GM23248 (cell line): ENCODE results near the gene SLC39A6.

ENCODE experiments used
- EZH2 ChIP-seq: fragments of 200-600 bp; sonication (generic); IDR thresholded peaks from 2 replicates; pipeline ENCODE4 v1.6.1; 2018; ENCODE audit warnings: antibody characterized with exemption, mild to moderate bottlenecking; ENCODE audit not compliant: insufficient read depth, poor library complexity, severe bottlenecking
- EZH2phosphoT487 ChIP-seq: fragments of 200-600 bp; sonication (generic); IDR thresholded peaks from 2 replicates; pipeline ENCODE4 v1.6.1; 2018; ENCODE audit warnings: antibody characterized with exemption, moderate library complexity, mild to moderate bottlenecking, low read depth; ENCODE audit not compliant: insufficient read depth

DNA sequence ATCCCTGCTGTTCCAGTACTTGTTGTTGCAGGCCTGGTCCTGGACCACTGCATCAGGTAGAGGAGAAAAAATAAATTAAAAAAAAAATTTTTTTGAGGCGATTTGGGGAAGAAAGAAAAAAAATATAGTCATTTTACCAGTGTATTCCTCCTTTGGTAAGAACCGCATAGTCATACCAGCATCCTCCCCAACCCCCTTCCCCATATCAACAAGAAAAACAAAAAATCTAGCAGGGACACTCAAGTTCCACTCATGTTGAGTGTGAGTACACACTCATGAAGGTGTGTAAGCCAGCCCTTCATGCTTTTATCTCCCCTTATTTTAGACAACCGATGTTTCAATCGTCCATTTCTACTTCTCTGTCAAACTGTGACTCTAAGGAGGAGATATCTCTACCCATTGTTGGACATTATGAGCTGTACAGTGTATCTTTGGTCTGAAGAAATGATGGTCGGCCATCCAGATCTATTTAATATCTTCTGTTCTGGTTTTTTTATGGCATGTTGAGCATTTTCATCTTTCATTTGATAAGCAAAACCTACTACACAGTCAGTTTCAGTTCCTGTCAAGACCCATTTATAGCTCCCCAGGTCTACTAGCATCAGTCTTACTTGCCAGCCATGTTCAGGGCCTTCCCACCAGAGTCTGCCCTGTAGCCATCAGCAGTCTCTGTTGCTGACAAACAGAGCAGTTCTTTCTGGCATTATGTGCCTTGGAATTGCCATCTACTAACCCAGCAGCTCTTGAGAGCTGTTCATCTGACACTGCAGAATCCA, 20.6 kb upstream of the SLC39A6 start:
- TF ChIP-seq EZH2 (no peak), EZH2phosphoT487 (no peak)
